CD4-positive, CD25-positive, alpha-beta regulatory T cell (primary cell): ENCODE measurements around the gene ULK2. TPM values are rescaled to one million over a fixed set of nuclear protein-coding genes. Genes with fewer than 3 reads are reported as not detected.
A peak's percentile ranks its signal among the peaks of the same experiment; 100 is the strongest.

Experiments
- ATAC-seq, 2 donors: fragments of 150-1000 bp; cut with Tn5 transposase; one replicate each; pipeline ENCODE4 v1.10.0; 2021; ENCODE audit warnings: low read depth in 2 of 2, moderate number of reproducible peaks in 2 of 2, moderate library complexity in 1 of 2
- DNase-seq, 3 donors: peaks; one replicate each; pipeline versions ENCODE4 v3.0.0 to v3.0.0-alpha.2; 2012 to 2022; ENCODE audit warnings: mixed read lengths in 1 of 3
- H3K27ac ChIP-seq: one replicate; pipeline ENCODE4 v1.7.0; 2013; ENCODE audit warnings: mild to moderate bottlenecking, low read length; ENCODE audit not compliant: insufficient read depth, poor library complexity, severe bottlenecking
- H3K27me3 ChIP-seq: one replicate; pipeline ENCODE4 v1.7.0; 2013; ENCODE audit warnings: low read length; ENCODE audit not compliant: control insufficient read depth, insufficient read depth
- H3K36me3 ChIP-seq: one replicate; pipeline ENCODE4 v1.7.0; 2013; ENCODE audit warnings: mild to moderate bottlenecking, low read length, moderate library complexity; ENCODE audit not compliant: control insufficient read depth, insufficient read depth
- H3K4me1 ChIP-seq: 2 replicates; pipeline ENCODE4 v1.7.0; 2013; ENCODE audit warnings: mild to moderate bottlenecking, low read length; ENCODE audit not compliant: insufficient read depth, control insufficient read depth, poor library complexity, severe bottlenecking
- H3K4me3 ChIP-seq: one replicate; pipeline ENCODE4 v1.7.0; 2013; ENCODE audit warnings: low read depth, mild to moderate bottlenecking, low read length, moderate library complexity
- H3K9me3 ChIP-seq, 2 experiments: 1 replicate in 1 of 2; 2 replicates in 1 of 2; pipeline ENCODE4 v1.7.0; 2013; ENCODE audit warnings: low read length in 2 of 2, mild to moderate bottlenecking in 1 of 2, moderate library complexity in 1 of 2; ENCODE audit not compliant: control insufficient read depth in 2 of 2
- H3K27ac Mint-ChIP-seq, 3 donors: one replicate each; pipeline ENCODE4 v1.8.0; 2020 to 2022; ENCODE audit warnings: mild to moderate bottlenecking in 3 of 3, mixed read lengths in 3 of 3, moderate library complexity in 2 of 3
- H3K27me3 Mint-ChIP-seq: one replicate; pipeline ENCODE4 v1.8.0; 2022; ENCODE audit warnings: mild to moderate bottlenecking, mixed read lengths
- H3K36me3 Mint-ChIP-seq: one replicate; pipeline ENCODE4 v1.8.0; 2020; ENCODE audit warnings: mixed read lengths
- H3K4me1 Mint-ChIP-seq, 4 donors: one replicate each; pipeline ENCODE4 v1.8.0; 2020 to 2022; ENCODE audit warnings: mixed read lengths in 4 of 4, mild to moderate bottlenecking in 1 of 4
- H3K4me3 Mint-ChIP-seq, 4 donors: one replicate each; pipeline ENCODE4 v1.8.0; 2020 to 2022; ENCODE audit warnings: mild to moderate bottlenecking in 4 of 4, mixed read lengths in 4 of 4, moderate library complexity in 3 of 4
- H3K9me3 Mint-ChIP-seq, 7 donors: one replicate each; pipeline ENCODE4 v1.8.0; 2020 to 2022; ENCODE audit warnings: mixed read lengths in 7 of 7, mild to moderate bottlenecking in 3 of 7, moderate library complexity in 2 of 7
- polyA plus RNA-seq, 4 donors: library from polyadenylated mRNA; unstranded; fragments of 300-500 nt; fragmentation: Illumina TruSeq; gene quantifications; one replicate each; pipeline ENCODE4 v1.2.3, GENCODE V29; 2021
- total RNA-seq: library from RNA; stranded (reverse); gene quantifications from one replicate; pipeline ENCODE4 v1.2.3, GENCODE V29; 2022

ULK2 gene
- total and polyA plus RNA-seq, 5 donors from 2014 or later: 2.9 to 12.0 (median 4.7) TPM

- no peaks in the 10 kb centered on the region for H3K27me3 ChIP-seq
- H3K36me3 ChIP-seq: no peaks in the 10 kb centered on the region
- no peak overlapping the region for H3K4me3 ChIP-seq
- Mint-ChIP-seq H3K9me3 (no peaks in the 10 kb centered on the region), H3K4me1 (peaks cover 0 to 2% (median 0%) of the 10 kb centered on the region in 4 donors), H3K27me3 (peaks cover 14% of the 10 kb centered on the region), H3K4me3 (no peak overlapping the region), H3K36me3 (no peaks in the 10 kb centered on the region), H3K27ac (no peak overlapping the region)
- DNase-seq: no peak
- no peaks in the 10 kb centered on the region for H3K4me1 ChIP-seq
- no peak overlapping the region for H3K27ac ChIP-seq
- H3K9me3 ChIP-seq: no peaks in the 10 kb centered on the region
- ATAC-seq: no peak
Measured at GRCh38 chr17:19737305-19738072, 130.2 kb downstream of the ULK2 start.

GRCh38 chr17:19736071-19736470 is 131.7 kb downstream of the ULK2 start:
- no peaks in the 10 kb centered on the region for H3K27me3 ChIP-seq
- Mint-ChIP-seq H3K27me3 (peaks cover 14% of the 10 kb centered on the region), H3K27ac (no peak overlapping the region), H3K4me1 (no peaks in the 10 kb centered on the region), H3K36me3 (no peaks in the 10 kb centered on the region), H3K4me3 (no peak overlapping the region), H3K9me3 (no peaks in the 10 kb centered on the region)
- H3K27ac ChIP-seq: no peak overlapping the region
- no peaks in the 10 kb centered on the region for H3K36me3 ChIP-seq
- DNase-seq: no peak
- no peaks in the 10 kb centered on the region for H3K9me3 ChIP-seq
- ATAC-seq: no peak
- H3K4me3 ChIP-seq: no peak overlapping the region
- H3K4me1 ChIP-seq: no peaks in the 10 kb centered on the region

GRCh38 chr17:19733953-19734526 is 133.7 kb downstream of the ULK2 start:
- no peak overlapping the region for H3K4me3 Mint-ChIP-seq
- no peaks in the 10 kb centered on the region for H3K36me3 Mint-ChIP-seq
- Histone ChIP-seq H3K36me3 (no peaks in the 10 kb centered on the region), H3K4me3 (no peak overlapping the region), H3K4me1 (no peaks in the 10 kb centered on the region), H3K27me3 (no peaks in the 10 kb centered on the region), H3K9me3 (no peaks in the 10 kb centered on the region), H3K27ac (no peak overlapping the region)
- no peaks in the 10 kb centered on the region for H3K9me3 Mint-ChIP-seq
- peak overlapping the region in 2 of 3 donors; percentile 30 to 67 for H3K27ac Mint-ChIP-seq
- H3K4me1 Mint-ChIP-seq: no peaks in the 10 kb centered on the region
- ATAC-seq (no peak), DNase-seq (no peak)
- H3K27me3 Mint-ChIP-seq: peaks cover 14% of the 10 kb centered on the region

GRCh38 chr17:19731626-19732025 is 136.1 kb downstream of the ULK2 start:
- Histone ChIP-seq H3K9me3 (no peaks in the 10 kb centered on the region), H3K4me1 (no peaks in the 10 kb centered on the region), H3K27me3 (no peaks in the 10 kb centered on the region), H3K4me3 (no peak overlapping the region), H3K27ac (no peak overlapping the region), H3K36me3 (no peaks in the 10 kb centered on the region)
- DNase-seq (no peak), ATAC-seq (no peak)
- peaks cover 14% of the 10 kb centered on the region for H3K27me3 Mint-ChIP-seq
- no peaks in the 10 kb centered on the region for H3K36me3 Mint-ChIP-seq
- no peak overlapping the region for H3K27ac Mint-ChIP-seq
- H3K4me1 Mint-ChIP-seq: peaks cover 4 to 12% (median 5%) of the 10 kb centered on the region in 4 donors
- H3K4me3 Mint-ChIP-seq: no peak overlapping the region
- no peaks in the 10 kb centered on the region for H3K9me3 Mint-ChIP-seq

- Histone ChIP-seq H3K9me3 (no peaks in the 10 kb centered on the region), H3K27me3 (no peaks in the 10 kb centered on the region), H3K4me1 (no peaks in the 10 kb centered on the region), H3K27ac (no peak overlapping the region), H3K36me3 (no peaks in the 10 kb centered on the region), H3K4me3 (no peak overlapping the region)
- no peak overlapping the region for H3K4me3 Mint-ChIP-seq
- H3K9me3 Mint-ChIP-seq: no peaks in the 10 kb centered on the region
- H3K36me3 Mint-ChIP-seq: no peaks in the 10 kb centered on the region
- ATAC-seq (no peak), DNase-seq (no peak)
- H3K27ac Mint-ChIP-seq: no peak overlapping the region
- peaks cover 9 to 19% (median 10%) of the 10 kb centered on the region in 4 donors for H3K4me1 Mint-ChIP-seq
- H3K27me3 Mint-ChIP-seq: peaks cover 10% of the 10 kb centered on the region
Measured at GRCh38 chr17:19730843-19731242, 136.9 kb downstream of the ULK2 start.

GRCh38 chr17:19729900-19730299 is 137.8 kb downstream of the ULK2 start:
- Histone ChIP-seq H3K9me3 (no peaks in the 10 kb centered on the region), H3K27me3 (no peaks in the 10 kb centered on the region), H3K4me1 (peaks cover 3% of the 10 kb centered on the region), H3K4me3 (no peak overlapping the region), H3K36me3 (no peaks in the 10 kb centered on the region), H3K27ac (no peak overlapping the region)
- H3K9me3 Mint-ChIP-seq: no peaks in the 10 kb centered on the region
- DNase-seq: no peak
- H3K4me3 Mint-ChIP-seq: no peak overlapping the region
- H3K4me1 Mint-ChIP-seq: peaks cover 17 to 28% (median 18%) of the 10 kb centered on the region in 4 donors
- H3K27ac Mint-ChIP-seq: no peak overlapping the region
- peaks cover 10% of the 10 kb centered on the region for H3K27me3 Mint-ChIP-seq
- no peaks in the 10 kb centered on the region for H3K36me3 Mint-ChIP-seq
- ATAC-seq: no peak

- H3K36me3 Mint-ChIP-seq: no peaks in the 10 kb centered on the region
- H3K27me3 Mint-ChIP-seq: peaks cover 5% of the 10 kb centered on the region
- no peak overlapping the region for H3K4me3 Mint-ChIP-seq
- no peaks in the 10 kb centered on the region for H3K36me3 ChIP-seq
- H3K27ac Mint-ChIP-seq: peak overlapping the region in 2 of 3 donors; percentile 14 to 23
- DNase-seq: no peak
- peaks cover 16% of the 10 kb centered on the region for H3K4me1 ChIP-seq
- H3K4me1 Mint-ChIP-seq: peaks cover 17 to 38% (median 23%) of the 10 kb centered on the region in 4 donors
- no peak for ATAC-seq
- H3K9me3 ChIP-seq: no peaks in the 10 kb centered on the region
- H3K9me3 Mint-ChIP-seq: no peaks in the 10 kb centered on the region
- no peaks in the 10 kb centered on the region for H3K27me3 ChIP-seq
- no peak overlapping the region for H3K27ac ChIP-seq
- no peak overlapping the region for H3K4me3 ChIP-seq
Measured at GRCh38 chr17:19728084-19728495, 139.6 kb downstream of the ULK2 start.
